Left hindlimb (tissue), 1 donor: ENCODE results near the gene KIAA0040.

ENCODE experiments used
- DNase-seq: peaks from one replicate; pipeline ENCODE4 v3.0.0-alpha.2; 2018

KIAA0040 gene

GRCh38 chr1:175192630-175193526 lies at the start of gene KIAA0040:
TSS of gene KIAA0040 (minus strand) at chr1:175192776. CDS start at chr1:175161013, 31,763 bp downstream.
- DNase-seq, result peak; percentile 83

- no peak for DNase-seq
Measured at GRCh38 chr1:175237389-175237788, 44.8 kb upstream of the KIAA0040 start.

- no peak for DNase-seq
Measured at GRCh38 chr1:175234639-175235038, 42.1 kb upstream of the KIAA0040 start.

- no peak for DNase-seq
Measured at GRCh38 chr1:175232335-175232734, 39.8 kb upstream of the KIAA0040 start.

- no peak for DNase-seq
Measured at GRCh38 chr1:175225805-175226129, 33.2 kb upstream of the KIAA0040 start.

GRCh38 chr1:175222296-175222938 lies 29.8 kb upstream of the KIAA0040 start:
- no peak for DNase-seq

GRCh38 chr1:175221557-175222175 lies 29.1 kb upstream of the KIAA0040 start:
- DNase-seq, result peak; percentile 36

- no peak for DNase-seq
Measured at GRCh38 chr1:175220853-175221556, 28.4 kb upstream of the KIAA0040 start.

- DNase-seq, result no peak
Measured at GRCh38 chr1:175219774-175220173, 27.2 kb upstream of the KIAA0040 start.

- no peak for DNase-seq
Measured at GRCh38 chr1:175218786-175219434, 26.3 kb upstream of the KIAA0040 start.

GRCh38 chr1:175217721-175218531 lies 25.4 kb upstream of the KIAA0040 start:
- DNase-seq, result no peak

- no peak for DNase-seq
Measured at GRCh38 chr1:175216444-175216843, 23.9 kb upstream of the KIAA0040 start.

GRCh38 chr1:175211656-175212055 lies 19.1 kb upstream of the KIAA0040 start:
- no peak for DNase-seq

GRCh38 chr1:175210744-175211143 lies 18.2 kb upstream of the KIAA0040 start:
- no peak for DNase-seq

GRCh38 chr1:175209493-175209921 lies 16.9 kb upstream of the KIAA0040 start:
- DNase-seq, result no peak

- no peak for DNase-seq
Measured at GRCh38 chr1:175208773-175209492, 16.4 kb upstream of the KIAA0040 start.

GRCh38 chr1:175207971-175208370 lies 15.4 kb upstream of the KIAA0040 start:
- DNase-seq, result no peak

GRCh38 chr1:175206687-175207086 lies 14.1 kb upstream of the KIAA0040 start:
- no peak for DNase-seq

GRCh38 chr1:175204330-175204729 lies 11.8 kb upstream of the KIAA0040 start:
- DNase-seq, result no peak

GRCh38 chr1:175203570-175204068 lies 11.0 kb upstream of the KIAA0040 start:
- DNase-seq, result no peak
